Iris pigment epithelial cell (primary cell): ENCODE results near the gene ARID3A.
"Not testable (repeated sequence)": the region's sequence is repeated elsewhere in the genome, so short reads cannot be mapped to it uniquely, and the experiment has no call there.

ENCODE experiments used
- DNase-seq: peaks from one replicate; pipeline ENCODE4 v3.0.0-alpha.2; 2011; ENCODE audit warnings: low read depth

ARID3A gene

DNA sequence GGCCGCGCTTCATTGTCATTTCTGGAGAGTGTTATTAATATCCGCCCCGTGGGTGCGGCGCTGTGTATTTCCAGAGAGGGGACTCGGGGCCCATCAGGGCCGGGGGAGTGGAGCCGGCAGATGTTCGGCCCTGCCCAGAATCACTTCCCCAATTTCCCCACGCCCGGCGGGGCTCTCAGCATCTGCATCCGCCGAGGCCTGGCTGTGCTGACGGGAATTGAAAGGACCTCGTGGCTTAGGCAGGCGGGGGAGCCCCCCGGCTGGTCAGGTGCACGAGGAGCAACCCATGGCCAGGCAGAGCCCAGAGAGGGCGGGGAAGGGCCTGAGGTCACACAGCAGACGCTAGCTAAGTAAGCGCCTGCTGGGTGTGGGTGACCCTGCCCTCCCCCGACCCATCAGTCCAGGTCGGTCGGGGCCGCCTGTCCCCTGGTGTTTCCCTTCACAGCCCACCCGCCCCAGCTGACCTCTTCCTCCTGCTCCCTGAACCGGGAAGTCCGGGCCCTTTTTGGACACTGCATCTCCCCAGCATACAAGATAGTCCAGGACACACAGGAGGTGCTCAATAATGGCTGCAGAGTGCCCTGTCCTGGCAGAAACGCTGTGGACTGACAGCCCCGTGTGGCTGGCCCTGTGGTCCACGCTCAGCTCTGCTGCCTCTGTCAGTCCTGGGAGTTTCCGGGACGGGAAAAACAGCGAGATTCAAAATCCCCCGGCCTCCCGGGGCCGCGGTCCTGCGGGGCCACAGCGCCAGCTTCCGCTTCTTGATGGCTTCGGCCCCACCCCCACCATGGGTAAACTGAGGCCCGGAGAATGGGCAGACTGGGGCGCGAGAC, 22.1 kb downstream of the ARID3A start:
- DNase-seq: no peak

DNA sequence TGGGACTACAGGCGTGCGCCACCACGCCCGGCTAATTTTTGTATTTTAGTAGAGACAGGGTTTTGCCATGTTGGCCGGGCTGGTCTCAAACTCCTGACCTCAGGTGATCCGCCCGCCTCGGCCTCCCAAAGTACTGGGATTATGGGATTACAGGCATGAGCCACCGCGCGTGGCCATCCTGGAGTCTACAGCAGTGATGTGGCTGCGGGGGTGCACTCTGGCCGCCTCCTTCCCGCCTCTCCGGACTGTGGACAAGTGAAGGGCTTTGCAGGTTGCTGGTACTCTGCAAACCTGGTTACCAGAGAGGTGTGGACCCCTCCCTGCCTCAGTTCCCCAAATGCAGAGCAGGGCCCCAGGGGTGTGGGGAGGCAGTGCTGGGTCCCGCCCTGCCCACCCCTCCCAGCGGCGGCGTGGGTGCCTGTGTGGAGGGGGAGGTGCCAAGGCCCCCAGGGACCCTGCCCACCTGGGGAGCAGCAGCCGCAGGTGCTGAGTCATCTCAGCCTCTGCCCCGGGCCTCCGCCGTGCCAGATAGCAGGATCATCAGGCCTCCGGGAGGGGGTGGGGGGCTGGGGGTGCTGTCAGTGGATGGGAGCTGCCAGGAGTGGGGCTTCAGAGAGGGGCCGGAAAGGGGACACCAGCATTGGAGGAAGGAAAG, 23.1 kb downstream of the ARID3A start:
- DNase-seq: no peak

DNA sequence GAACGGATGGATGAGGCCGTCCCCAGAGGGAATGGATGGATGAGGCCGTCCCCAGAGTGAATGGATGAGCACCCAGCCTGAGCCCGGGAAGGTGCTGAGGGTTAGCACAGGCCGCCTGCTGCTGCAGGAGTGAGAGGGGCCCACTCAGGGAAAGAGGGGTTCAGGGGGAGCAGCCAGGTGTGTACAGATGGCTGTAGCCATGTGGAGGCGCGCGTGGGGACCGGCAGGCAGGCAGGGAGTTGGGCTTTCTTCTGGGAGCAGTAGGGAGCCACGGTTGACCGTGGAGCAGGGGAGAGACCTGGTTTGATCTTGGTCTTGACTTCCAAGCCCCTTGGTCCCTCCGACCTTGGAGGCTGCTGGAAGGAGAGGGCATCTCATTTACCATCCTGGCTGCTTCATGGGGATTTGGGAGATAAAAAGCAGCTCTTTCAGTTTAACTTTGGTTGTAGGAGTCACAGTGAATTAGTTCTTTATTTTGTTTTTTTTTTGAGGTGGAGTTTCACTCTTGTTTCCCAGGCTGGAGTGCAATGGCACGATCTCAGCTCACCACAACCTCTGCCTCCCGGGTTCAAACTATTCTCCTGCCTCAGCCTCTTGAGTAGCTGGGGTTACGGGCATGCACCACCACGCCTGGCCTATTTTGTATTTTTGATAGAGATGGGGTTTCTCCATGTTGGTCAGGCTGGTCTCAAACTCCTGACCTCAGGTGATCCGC, 24.7 kb downstream of the ARID3A start:
- no peak for DNase-seq

DNA sequence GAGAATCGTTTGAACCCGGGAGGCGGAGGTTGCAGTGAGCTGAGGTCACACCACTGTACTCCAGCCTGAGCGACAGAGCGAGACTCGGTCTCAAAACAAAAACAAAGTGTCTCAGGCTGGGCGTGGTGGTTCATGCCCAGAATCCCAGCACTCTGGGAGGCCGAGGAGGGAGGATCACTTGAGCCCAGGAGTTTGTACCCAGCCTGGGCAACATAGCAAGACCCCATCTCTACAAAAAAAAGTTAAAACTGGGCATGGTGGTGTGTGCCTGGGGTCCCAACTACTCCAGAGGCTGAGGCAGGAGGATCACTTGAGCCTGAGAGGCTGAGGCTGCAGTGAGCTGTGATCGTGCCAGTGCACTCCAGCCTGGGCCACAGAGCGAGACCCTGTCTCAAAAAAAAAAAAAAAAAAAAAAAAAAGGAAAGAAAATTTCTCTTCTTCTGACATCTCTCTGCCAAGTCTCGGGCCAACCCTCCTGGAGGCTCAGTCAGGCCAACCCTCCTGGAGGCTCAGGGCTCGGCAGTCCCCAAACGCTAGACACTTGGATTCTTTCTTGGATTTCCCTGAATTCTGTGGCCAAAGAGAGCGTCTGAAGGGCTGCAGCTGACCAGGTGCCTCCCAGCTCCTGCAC, 26.3 kb downstream of the ARID3A start:
- no peak for DNase-seq

DNA sequence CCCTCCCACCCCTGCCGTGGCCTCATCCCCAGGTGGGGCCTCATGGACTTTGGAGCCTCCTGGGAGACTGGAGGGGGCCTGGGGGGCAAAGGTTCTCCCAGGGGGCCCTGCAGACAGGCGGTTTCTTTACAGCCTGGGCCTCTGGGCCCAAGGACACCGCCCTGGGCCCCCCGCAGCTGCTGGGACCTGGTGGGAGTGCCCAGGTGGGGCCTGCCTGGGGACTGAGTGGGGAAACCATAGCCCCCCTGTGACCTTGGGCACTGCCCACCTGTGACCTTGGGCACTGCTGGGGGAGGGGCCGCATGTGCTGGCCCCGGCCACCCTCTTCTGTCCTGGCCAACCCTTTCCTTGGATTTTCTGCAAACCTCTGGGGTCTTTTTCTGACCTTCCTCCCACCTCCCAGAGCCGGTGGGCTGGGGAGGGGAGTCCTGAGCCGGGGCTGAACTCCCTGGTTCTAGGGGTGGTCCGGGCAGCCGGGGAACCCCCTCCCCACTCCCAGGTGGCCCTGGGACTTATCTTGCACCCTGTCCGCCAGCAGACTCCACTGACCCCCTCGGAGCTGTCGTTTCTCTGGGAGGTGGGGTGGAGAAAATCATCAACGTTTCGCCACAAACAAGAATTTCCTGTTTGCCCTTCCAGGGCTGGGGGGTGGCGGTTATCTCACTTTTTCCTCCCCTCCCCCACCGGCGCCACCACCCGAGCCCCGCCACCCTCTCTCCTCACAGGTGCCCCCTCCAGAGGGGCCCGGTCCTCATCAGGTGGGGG, 27.0 kb downstream of the ARID3A start:
- DNase-seq: peak; percentile 60

DNA sequence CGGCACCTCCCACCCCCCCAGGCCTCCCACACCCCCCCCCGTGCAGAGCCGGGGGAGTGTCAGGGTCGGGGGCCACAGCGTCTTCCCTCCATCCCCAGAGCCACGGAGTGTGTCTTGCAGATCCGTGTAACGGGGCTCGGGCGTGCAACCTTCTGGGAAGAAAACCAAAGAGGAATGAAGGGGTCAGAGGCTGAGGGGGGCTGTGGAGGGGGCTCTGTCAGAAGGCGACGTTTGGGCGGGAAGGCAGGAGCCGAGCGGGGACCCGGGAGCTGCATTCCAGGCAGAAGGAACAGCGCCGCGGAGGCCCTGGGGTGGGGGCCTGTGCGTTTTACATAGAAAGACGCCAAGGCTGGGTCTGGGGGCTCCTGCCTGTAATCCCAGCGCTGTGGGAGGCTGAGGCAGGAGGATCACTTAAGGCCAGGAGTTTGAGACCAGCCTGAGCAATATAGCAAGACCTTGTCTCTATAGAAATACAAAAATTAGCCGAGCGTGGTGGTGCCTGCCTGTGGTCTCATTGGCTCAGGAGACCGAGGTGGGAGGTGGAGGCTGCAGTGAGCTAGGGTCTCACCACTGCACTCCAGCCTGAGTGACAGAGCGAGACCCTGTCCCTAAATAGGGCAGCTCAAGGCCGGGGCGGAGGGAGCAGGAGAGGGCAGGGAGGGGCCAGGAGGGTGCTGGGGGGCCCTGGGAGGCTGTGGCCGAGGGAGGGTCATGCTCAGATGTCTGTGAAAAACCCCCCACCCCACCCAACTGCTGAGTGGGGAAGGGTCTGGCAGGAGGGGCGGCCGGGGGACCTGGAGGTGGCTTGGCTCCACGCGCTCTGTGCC, 27.8 kb downstream of the ARID3A start:
- no peak for DNase-seq

DNA sequence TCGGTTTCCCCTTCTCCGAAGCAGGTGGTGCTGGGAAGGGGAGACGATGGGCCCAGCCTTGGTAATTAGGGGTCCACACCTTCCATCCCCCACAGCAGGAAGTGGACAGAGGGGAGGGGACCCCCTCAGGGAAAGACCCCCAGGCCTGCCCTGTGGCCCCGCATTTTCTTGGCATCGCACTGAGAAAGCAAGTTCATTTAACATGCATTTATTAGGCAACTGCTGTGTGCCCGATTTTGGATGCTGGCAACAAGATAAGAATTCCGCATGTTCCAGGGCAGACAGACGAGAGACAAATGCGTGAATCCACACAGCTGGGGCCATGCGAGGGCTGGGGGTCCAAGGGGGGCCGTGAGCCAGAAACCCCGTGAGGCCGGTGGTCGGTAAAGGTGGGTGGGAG, 28.4 kb downstream of the ARID3A start:
- DNase-seq: no peak

DNA sequence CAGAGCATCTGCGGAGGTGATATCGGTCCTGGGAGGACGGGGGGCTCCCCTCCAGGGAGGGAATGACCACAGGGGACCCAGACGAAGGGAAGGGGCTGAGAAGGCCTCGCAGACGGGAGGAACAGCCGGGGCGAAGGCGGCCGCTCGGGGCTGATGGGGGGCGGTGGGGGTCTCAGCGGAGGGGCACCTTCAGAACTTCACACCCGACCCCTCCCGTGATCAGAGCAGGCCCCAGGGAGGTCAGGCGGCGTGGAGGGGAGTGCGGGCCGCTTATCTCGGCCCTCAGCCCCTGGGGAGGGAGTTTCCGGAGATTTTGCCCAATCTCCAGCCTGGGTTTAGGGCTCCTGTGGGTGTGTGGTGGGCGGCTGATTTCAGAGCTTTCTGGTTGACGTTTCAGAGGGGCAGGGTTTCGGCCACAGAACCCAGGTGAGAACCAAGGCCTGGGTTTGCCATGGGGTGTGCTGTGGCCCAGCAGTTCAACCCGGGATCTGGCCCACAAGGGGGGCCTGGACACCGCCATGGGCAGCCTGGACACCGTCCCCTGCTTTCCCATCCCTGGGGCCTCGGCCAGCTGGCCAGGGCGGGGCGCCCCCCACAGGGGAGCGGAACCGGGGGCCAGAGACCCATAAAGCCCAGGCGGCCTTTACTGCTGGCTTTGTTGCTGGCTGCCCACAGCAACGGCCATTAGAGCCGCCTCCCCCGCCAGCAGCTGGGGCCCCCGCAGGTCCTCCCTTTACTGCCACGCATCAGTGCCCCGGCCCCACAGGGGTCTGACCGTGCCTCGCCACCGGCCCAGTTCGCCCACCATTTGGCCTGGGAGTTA, 29.0 kb downstream of the ARID3A start:
- DNase-seq: no peak

DNA sequence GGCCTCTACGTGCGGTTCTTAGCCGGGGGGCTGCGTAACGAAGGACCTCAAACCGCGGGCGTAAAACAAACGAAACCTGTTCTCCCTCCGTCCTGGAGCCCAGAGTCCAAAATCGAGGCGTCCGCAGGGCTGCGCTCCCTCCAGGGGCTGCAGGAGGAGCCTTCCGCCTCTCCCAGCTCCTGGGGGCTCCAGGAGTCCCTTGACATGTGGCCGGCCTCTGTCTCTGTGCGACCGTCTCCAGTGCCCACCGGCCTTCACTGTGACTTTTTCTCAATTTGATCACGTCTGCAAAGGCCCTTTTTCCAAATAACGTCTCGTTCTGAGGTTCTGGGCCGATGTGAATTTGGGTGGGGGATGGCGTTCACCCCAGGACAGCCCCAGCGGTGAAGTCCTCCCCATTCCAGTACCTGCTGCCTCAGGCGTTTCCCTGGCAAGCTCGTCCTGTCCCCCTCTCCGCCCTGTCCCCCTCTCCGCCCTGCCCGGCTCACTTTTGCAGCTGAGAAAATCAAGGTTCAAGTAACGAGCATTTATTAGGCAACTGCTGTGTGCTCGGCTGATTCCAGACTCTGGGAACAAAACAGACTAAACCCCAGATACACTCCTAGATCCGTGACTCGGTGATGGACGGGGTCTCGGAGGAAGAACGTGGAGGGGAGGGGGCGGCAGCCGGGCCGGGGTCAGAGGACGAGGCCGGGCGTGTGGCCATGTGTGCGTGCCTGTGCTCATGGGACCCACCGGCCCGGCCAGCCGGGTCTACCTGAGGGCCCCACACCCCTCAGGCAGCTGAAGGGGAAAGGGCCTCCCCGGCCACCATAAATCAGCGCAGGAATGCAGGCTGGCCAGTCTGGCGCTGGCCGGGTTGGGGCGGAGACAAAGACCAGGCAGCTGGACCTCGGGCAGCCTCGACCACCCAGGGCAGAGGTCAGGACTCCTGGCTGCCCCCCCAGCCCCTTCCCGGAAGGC, 30.2 kb downstream of the ARID3A start:
- no peak for DNase-seq

DNA sequence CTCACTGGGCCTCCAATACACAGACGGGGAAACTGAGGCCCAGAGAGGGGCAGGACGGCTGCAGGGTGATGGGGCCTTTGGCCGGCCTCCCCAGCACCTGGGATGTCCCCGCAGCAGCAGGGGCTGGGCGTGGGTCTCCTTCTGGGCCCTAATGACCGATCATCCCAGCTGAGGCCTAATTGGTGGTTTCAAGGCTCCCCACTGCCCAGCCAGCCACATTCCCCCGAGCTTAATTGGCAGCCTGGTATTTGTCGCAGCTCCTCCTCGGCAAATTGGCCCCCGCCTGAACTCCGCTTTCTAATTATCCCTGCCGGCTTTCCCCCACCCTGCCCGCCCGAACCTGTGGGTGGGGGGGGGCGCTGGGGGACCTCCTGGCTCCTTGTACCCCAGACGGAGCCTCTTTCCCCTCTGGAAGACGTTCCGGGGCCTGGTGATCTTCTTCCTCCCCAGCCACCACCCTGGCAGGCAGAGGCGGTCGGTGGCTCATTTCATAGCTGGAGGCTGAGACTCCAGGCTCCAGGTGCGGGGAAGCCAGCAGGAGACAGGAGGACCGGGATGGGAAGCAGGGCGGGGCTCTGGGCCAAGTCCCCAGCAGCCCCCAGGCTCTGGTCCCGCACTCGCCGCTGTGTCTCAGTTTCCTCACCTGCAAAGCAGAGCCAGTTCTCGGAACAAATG, 31.1 kb downstream of the ARID3A start:
- peak; percentile 45 for DNase-seq

DNA sequence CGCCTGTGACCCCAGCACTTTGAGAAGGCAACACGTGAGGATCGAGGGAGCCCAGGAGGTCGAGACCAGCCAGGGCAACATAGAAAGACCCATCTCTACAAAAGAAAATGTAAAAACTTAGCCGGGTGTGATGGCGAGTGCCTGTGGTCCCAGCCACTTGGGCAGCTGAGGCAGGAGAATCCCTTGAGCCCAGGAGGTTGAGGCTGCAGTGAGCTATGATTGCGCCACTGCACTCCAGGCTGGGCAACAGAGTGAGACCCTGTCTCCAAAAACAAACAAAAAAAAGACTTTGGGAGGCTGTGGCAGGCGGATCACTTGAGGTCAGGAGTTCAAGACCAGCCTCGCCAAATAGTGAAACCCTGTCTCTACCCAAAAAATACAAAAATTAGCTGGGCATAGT, 31.7 kb downstream of the ARID3A start:
- DNase-seq: not testable (repeated sequence)

DNA sequence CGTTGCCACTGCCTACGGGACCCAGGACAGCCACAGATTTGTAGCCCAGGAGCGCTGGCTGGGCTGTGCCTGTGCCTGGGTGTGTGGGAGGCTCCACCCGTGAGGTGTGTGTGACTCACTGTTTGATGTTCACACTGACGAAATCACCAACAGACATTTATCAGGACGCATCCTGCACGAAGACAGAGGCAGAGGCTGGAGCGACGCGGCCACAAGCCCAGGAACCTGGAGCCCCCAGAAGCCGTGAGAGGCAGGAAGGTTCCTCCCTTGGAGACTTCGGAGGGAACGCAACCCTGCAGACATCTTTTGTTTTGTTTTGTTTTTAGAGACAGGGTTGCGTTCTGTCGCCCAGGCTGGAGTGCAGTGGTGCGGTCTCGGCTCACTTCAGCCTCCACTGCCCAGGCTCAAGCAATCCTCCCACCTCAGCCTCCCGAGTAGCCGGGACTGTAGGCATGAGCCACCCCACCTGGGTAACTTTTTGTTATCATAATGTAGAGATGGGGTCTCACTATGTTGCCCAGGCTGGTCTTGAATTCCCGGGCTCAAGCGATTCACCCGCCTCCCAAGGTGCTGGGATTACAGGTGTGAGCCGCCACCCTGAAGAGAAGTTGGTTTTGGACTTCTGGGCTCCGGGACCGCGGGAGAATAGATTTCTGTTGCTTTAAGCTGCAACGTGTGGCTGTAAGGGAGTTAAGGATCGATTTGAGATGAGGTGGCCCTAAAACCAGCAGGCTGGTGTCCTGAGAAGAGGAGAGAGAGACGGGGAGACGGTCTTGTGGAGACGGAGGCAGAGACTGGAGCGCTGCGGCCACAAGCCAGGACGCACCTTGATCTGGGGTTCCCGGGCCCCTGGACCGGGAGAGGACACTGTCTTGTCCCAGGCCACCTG, 33.4 kb downstream of the ARID3A start:
- peak; percentile 74 for DNase-seq

DNA sequence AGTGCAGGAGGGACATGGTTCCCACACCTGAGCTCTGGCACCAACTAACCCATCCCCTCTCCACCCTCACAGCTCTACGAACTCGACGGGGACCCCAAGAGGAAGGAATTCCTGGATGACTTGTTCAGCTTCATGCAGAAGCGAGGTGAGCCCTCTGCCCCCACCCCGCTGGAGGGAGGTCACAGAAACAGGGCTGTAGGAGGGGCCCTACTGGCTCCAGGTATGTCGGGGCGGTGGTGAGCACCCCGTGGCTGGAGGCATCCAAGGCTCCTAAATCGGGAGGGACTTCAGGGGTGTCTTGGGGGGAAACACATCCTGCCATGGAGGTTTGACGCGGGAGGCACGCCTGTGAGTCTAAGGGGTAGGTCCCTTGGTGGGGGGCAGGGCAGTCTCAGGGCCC, 34.2 kb downstream of the ARID3A start:
- DNase-seq: no peak

DNA sequence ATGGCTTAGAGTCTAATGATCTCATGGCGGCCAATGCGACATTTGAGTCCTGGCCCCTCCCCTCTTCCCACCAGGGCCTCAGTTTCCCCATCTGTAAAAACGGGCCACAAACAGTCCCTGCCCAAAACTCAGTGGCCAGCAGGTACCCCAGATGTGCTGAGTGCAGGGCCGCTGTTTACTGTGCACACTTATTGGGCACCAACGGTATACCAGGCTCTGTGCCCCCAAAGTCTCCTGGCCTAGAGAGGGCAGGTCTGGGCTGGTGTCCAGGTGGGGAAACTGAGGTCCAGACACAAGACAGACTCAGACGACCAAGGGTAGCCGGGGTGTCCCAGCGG, 34.7 kb downstream of the ARID3A start:
- DNase-seq: no peak

DNA sequence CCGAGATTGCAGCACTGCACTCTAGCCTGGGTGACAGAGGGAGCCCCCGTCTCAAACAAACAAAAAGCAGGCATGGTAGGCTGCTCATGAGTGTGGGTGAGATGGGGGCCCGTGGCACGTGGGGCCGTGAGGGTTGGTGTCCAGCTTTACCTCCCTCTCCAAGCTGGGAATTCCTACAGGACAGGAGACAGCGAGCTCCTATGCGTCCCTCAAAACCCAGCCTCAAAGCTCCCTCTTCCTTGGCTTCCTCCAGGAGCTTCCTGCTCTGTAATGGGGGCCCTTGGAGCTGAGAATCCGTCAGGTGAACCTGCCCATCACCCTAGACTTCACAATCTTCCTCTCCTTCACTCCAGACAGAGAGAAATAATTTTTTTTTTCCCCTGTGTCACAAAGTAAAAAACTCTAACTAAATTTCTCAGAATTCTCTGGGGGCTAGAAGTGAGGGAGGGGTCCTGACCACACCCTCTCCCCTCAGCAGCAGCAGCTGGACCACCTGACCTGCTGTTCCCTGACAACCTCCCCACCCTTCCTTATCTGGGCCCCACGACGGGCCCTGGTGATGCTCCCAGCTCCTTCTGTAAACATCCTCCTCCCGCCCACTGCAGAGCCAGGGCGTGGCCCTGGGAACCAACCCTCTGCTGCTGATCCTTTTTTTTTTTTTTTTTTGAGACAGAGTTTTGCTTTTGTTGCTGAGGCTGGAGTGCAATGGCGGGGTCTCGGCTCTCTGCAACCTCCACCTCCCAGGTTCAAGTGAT, 36.2 kb downstream of the ARID3A start:
- peak; percentile 70 for DNase-seq

DNA sequence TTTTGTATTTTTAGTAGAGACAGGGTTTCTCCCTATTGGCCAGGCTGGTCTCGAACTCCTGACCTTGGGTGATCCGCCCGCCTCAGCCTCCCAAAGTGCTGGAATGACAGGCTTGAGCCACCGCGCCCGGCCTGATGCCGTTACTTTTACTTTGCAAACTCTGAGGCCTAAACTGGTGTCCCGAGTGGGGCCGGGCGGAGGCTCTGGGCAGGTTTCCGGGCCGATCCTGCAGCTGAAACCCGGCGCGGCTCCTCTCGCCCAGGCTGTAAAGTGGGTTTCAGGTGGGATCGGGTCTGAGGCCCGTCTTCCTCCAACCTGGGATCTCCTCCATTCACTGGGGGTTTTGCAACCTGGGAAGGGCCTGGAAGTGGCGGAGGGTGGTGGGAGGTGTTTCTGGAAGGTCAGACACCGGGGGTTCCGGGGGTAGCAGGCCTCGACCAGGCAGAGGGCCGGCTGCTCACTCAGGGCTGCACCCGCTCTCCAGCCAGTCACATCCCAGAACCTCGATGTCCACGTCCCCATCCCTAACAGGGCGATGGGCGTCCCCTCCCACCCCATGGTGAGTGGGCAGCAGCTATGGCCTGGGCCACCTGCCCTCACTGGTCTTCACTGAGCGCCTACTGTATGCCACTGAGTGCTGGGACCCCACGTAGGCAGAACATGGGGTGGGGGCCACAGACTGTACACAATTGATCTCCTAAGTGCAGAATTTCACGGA, 37.0 kb downstream of the ARID3A start:
- DNase-seq: no peak
